GM19328 (cell line): ENCODE data around the gene LRP8.

ENCODE experiments used
- ATAC-seq: cut with Tn5 transposase; IDR thresholded peaks from one replicate; pipeline ENCODE4 v1.9.1; 2021; ENCODE audit warnings: mild to moderate bottlenecking, moderate library complexity; ENCODE audit not compliant: unreplicated experiment

Gene LRP8

GRCh38 chr1:53324321-53324720 lies 3.5 kb downstream of the LRP8 start:
- no peak for ATAC-seq

DNA sequence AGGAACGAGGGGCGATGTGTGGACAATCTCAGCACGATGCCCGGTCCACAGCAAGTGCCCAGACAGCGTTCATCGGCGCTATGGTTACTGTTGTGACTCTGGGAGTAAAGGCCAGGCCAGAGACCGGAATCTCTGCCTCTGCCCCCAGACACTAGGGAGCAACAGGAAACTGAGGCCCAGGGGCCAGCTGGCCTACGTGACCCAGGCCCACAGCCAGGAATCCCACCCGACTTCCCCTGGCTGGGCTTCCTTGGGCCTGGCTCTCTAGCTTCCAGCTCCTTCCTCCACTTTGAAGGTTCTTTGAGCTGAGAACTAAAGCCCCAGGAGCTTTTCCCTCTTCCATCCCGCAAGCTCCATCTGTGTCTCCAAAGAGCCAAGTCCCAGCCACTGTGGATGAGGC lies 4.6 kb downstream of the LRP8 start:
- no peak for ATAC-seq

DNA sequence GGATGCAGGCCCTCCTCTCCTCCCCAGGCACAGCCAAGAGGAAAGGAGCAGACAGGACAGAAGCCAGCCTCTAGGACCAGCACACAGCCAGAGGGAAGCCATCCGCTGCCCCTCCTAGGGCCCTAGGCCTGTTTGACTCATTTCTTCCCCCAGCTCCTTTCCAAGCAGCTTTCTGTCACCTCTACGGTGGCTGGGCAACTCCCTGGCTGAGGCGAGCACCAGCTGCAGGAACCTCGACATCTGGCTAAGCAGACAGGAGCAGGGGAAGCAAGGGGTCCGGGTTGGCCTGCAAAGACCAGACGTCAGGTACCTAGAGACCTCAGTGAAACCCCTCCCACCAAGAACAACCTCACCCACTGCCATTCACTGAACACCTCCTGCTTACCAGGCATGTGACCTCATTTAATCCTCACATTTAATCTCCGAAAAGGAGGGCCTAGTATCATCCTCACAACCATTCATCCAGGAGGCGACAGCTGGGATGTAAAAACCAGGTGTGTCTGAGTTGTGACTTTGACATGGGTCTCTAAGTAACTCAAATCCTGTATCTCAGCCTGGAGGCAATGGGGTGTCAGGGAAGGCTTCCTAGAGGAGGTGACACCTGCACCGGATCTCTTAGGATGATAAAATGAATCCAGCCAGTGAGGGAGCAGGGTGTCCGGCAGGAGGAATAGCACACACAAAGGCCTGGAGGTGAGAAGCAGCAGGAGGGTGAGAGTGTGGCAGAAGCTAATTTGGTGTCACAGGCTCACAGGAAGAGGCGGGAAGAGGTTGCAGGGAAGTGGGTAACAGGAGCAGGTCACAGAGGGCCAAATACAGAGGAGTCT lies 5.9 kb downstream of the LRP8 start:
- no peak for ATAC-seq

- ATAC-seq = no peak
These were observed 6.5 kb downstream of the LRP8 start for GRCh38 chr1:53321366-53321765.

- no peak for ATAC-seq
These were observed 7.2 kb downstream of the LRP8 start for GRCh38 chr1:53320646-53321045.

DNA sequence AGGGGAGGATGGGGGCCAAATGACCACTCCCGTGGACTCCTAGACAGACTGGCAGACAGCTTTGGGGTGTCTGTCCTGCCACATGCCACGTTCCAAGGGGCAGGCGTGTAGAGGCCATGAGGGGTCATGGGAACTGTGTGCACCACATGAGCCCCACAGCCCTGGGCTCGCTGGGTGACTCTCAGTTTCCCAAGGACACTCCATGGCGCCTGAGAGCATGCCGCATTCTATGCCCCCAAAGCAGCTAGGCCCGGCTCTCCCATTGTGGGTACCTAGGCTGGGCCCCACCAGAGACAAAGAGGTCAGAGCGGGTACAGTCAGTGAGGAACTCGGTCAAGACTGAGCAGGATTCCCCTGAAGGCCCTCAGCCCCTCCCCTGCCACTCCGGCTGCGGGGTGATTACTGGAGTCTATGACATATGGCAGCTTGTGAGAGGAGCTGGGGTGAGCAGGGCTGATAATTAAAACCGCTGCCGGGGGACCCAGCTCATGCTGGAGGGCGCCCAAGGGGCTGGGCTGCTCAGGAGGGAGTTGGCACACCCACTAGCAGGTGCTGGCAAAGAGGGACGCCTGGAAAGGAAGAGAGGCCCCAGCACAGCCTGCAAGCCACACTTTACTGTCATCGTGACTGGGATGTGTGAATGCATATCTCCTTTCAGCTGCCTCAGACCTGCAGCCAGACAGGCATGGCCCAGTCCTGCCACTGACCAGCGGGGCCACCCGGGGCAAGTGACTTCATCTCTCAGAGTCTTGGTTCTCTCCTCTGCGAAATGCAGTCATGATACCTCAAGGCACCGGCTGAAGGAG lies 8.4 kb downstream of the LRP8 start:
- no peak for ATAC-seq

DNA sequence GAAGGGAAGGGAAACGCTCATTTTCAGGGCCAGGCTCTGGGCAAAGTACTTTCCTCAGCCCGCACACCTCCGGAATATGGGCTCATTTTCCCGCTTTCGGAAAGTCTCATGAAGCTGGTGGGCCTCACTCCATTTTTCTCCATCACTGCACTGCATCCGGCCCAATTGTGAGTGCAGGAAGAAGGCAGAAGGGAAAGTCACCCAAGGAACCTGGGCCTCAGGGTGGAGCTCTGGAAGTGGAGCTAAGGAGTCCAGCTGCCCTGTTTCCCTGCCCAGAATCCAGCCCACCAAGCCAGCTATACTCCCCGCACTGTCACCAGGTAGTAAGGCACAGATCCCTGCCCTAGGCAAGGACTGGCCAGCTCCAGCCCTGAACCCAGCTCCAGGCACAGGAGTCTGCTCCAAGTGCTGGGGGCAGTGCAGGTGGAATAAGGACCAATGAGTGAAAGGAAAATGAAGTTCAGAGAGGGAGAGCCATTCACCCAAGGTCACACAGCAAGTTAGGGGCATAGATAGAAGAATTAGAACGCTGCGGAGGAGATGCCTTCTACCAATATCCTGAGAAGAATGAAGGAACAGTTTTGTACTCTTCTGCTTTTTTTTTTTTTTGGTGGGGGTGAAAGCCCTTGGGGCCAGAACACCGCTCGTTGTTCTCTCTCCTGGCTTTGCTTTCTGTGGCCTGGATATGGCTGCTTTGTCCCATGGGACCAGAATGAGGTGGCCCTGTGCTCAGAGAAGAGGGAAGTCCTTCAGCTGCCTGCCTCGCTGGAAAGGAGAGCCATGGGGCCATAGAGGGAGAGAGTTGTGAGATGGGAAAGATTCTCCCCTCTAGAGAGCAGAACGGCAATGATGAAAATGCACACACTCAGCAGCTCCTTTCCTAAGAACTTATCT lies 10.0 kb downstream of the LRP8 start:
- ATAC-seq = no peak

- no peak for ATAC-seq
These were observed 10.9 kb downstream of the LRP8 start for GRCh38 chr1:53316766-53317581.

- no peak for ATAC-seq
These were observed 11.5 kb downstream of the LRP8 start for GRCh38 chr1:53316424-53316765.

DNA sequence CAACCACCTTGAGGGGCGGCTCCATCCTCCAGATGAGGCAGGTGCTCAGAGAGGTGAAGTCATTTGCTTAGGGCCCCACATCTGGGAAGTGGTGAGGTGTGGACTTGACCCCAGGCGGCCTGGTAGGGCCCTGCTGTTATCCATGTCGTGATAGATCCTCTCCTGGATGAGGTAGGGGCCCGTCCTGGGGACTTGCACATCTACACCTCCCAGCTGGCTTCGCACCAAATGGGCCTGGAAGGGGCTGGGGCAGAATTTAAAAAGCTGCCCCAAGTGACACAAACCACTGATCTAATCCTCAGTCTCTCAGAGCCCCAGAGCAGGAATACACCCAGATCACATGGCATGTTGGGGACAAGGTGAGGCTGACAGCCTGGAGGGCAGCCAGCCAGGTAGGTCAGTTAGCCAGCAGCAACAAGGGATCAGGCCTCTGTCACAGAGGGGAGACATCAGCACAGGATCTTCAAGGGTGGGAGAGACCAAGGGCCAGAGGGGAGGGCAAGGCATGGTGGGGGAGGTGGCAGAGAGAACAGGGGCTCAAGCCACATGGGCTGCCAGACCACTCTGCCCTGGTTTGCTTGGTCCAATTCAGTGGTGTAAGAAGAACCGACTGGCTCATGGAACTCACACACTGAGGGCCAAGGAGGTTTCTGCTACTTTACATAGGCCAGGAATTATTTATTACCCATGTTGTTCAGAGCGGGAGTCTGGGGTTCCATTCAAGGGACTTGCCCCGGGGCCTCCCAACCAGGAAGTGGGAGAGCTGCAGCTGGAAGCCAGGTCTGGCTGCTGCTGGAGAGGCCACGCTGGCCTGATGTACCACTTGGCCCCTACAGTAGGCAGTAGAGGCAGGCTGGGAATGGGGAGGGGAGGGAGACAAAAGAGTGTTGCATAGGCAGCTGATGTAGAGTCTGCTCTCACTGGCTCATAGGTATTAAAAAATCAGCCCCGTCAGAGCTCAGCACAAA lies 12.1 kb downstream of the LRP8 start:
- no peak for ATAC-seq

GRCh38 chr1:53315046-53315445 lies 12.8 kb downstream of the LRP8 start:
- no peak for ATAC-seq

GRCh38 chr1:53314606-53315005 lies 13.3 kb downstream of the LRP8 start:
- no peak for ATAC-seq

GRCh38 chr1:53314096-53314495 lies 13.8 kb downstream of the LRP8 start:
- no peak for ATAC-seq

- ATAC-seq = no peak
These were observed 14.3 kb downstream of the LRP8 start for GRCh38 chr1:53313556-53313955.

- no peak for ATAC-seq
These were observed 16.1 kb downstream of the LRP8 start for GRCh38 chr1:53311702-53312305.

DNA sequence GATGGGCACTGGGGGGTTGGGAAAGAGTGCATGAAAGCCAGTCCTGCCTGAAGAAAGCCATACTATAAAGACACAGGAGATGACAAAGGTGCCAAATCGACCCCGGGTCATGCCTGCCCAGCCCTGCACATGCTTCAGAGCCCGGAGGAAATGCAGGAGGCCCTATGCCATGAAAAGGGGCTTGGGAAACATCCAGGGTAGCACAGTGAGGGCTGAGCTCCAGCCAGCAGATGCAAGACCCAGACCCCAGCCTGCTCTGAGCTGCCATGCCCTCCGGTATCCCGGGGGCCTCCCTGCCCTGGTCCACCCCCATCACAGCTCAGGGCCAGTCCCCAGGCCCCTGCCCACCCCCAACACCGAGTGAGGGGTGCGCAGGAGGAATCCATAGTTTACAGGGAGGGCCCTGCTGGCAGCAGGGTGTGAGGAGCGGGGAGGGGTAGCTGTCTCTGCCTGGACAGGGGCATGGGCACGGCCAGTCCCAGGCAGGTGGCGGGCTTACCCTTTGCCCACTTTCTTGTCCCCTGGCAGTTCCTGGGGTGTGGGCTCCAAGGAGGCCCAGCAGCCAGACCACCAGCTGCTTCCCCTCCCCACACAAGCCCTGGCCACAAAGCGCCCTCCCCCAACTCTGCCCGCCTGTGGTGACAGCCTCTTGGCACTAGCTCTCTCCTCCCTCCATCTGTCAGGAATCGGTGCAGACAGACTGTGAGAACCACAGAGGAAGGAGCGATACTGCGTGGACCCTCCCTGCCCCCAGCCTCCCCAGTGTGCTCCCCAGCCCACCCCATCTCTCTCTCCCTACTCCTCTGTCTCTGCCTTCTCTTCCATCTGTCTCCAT lies 16.8 kb downstream of the LRP8 start:
- ATAC-seq = no peak

- ATAC-seq = no peak
These were observed 18.1 kb downstream of the LRP8 start for GRCh38 chr1:53309802-53310201.

DNA sequence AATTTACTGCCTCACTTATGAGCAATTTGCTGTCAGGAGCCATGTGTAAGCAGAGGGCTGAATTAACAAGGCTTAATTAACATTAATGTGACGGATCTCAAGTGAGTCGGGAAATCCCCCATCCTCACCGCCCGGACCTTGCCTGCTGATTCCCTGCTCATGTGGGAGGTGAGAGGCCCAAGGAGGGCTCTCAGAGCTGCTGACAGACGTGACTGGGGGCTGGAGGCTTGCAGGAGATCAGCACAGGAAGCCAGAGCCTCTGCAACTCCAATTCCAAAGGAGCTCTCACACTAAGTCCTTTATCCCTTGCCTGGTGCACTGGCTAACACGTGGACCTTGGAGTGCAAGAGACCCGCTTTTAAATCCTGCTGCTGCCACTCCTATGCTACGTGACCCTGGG lies 19.4 kb downstream of the LRP8 start:
- no peak for ATAC-seq
